Heart left ventricle (tissue), 16 donors: ENCODE results near the gene LYVE1. TPM values are rescaled to one million over a fixed set of nuclear protein-coding genes. Genes with fewer than 3 reads are reported as not detected.
A peak's percentile ranks its signal among the peaks of the same experiment; 100 is the strongest.

Experiments used
- ATAC-seq, 4 donors: fragments of 200-7000 bp; cut with Tn5 transposase; one replicate each; pipeline ENCODE4 v1.9.1; 2020 to 2022; ENCODE audit warnings: moderate library complexity in 4 of 4, mild to moderate bottlenecking in 3 of 4, moderate number of reproducible peaks in 1 of 4
- DNase-seq, 5 donors: peaks; one replicate each; pipeline ENCODE4 v3.0.0-alpha.2; 2020
- H3K27ac ChIP-seq, 12 donors: fragments of 200-600 bp; sonication (generic) in 4 of 12; one replicate each; pipeline versions ENCODE4 v1.5.0 to v1.8.0; 2016 to 2022; ENCODE audit warnings: mild to moderate bottlenecking in 2 of 12
- H3K27me3 ChIP-seq, 9 donors: fragments of 200-600 bp; sonication (generic) in 2 of 9; one replicate each; pipeline versions ENCODE4 v1.5.1 to v1.8.0; 2016 to 2022; ENCODE audit warnings: mild to moderate bottlenecking in 3 of 9
- H3K36me3 ChIP-seq, 9 donors: fragments of 200-600 bp; sonication (generic) in 2 of 9; one replicate each; pipeline versions ENCODE4 v1.5.0 to v1.8.0; 2018 to 2022; ENCODE audit warnings: mild to moderate bottlenecking in 2 of 9
- H3K4me1 ChIP-seq, 12 donors: fragments of 200-600 bp; sonication (generic) in 4 of 12; one replicate each; pipeline versions ENCODE4 v1.5.0 to v1.8.0; 2016 to 2022; ENCODE audit warnings: mild to moderate bottlenecking in 3 of 12
- H3K4me3 ChIP-seq, 12 donors: fragments of 200-600 bp; sonication (generic) in 4 of 12; one replicate each; pipeline versions ENCODE4 v1.5.0 to v1.8.0; 2017 to 2022; ENCODE audit warnings: mild to moderate bottlenecking in 9 of 12, moderate library complexity in 4 of 12
- H3K9me3 ChIP-seq, 12 donors: fragments of 200-600 bp; sonication (generic) in 4 of 12; one replicate each; pipeline versions ENCODE4 v1.5.0 to v1.8.0; 2016 to 2022; ENCODE audit warnings: mild to moderate bottlenecking in 1 of 12
- POLR2A ChIP-seq, 2 donors: fragments of 450-650 bp; IDR thresholded peaks; one replicate each; pipeline ENCODE4 v1.6.1; 2017; ENCODE audit warnings: antibody characterized with exemption in 2 of 2, mild to moderate bottlenecking in 2 of 2, moderate library complexity in 2 of 2
- WGBS, 4 donors: extraction: QIAGEN DNeasy Blood & Tissue Kit in 2 of 4; methylation state at CpG; one replicate each; pipeline versions ENCODE4 v1.1.5 to v1.1.7; 2013 to 2018; 5-methylcytosine and 5-hydroxymethylcytosine counted together
- intact Hi-C, 10 donors: fragments of 100-400 bp; cut with DNase I; formaldehyde crosslinking; loops; one replicate each; pipeline versions ENCODE4 v1.11.1 to v1.14.2; 2022
- polyA plus RNA-seq, 2 donors: library from polyadenylated mRNA; stranded (reverse); fragments of 200-250 nt; gene quantifications; one replicate each; pipeline ENCODE4 v1.2.3, GENCODE V29; 2013
- total RNA-seq, 9 donors: library from RNA; depleted of rRNA in 2 of 9; stranded (reverse); fragments of >200 nt in 2 of 9; fragmentation: NEBNext Ultra II Directional in 3 of 9; extraction: Animal tissue kit (Norgen Biotek cat#: 25700) in 3 of 9; gene quantifications; one replicate each; pipeline versions ENCODE4 v1.1.0 to v1.2.4, GENCODE V29; 2016 to 2023
- TF ChIP-seq, protein P1 (sequence below), 12 donors: fragments of 200-600 bp; sonication (generic) in 4 of 12; IDR thresholded peaks; one replicate each; pipeline versions ENCODE4 v1.5.0 to v1.8.0; 2018 to 2022; ENCODE audit warnings: antibody characterized with exemption in 12 of 12, mild to moderate bottlenecking in 5 of 12
- donor health status: ischemic (EF 13 %, LVEDD 7.1; RV severe dilation, severe dysfunction).
- donor health status: healthy with polysubstance abuse.
- donor health status: DM: no; HTN: yes; CAD: no.
- donor health status: DM: no; HTN: no; CAD: no.
- donor health status: ischemic (EF 25% LVEDD 6.9; RV normal size, moderate dysfunction).
- donor health status: ischemic (EF 25% LVEDD 5.7; RV mildly dilated, moderate dysfunction).
- donor health status: healthy.
- donor health status: DM: yes; HTN: yes; CAD: no.
- donor health status: ischemic (EF 35%, LVEDD 5.7; RV mildly dilated, moderate dysfunction).
- donor health status: nonischemic (EF 11% LVEDD 7.7; RV severe dilation, severe dysfunction).
- donor health status: DM: yes; HTN: yes; CAD: no.
- donor health status: PGD.
- donor health status: ischemic (EF 29% LVEDD 5.4; RV normal size, mild dysfunction).
- donor health status: nonischemic (EF 23%, LVEDD 6.1; RV moderate dilation, normal function).

LYVE1 gene
- total and polyA plus RNA-seq, 11 donors, result 8.1 to 163 (median 24.1) TPM

DNA sequence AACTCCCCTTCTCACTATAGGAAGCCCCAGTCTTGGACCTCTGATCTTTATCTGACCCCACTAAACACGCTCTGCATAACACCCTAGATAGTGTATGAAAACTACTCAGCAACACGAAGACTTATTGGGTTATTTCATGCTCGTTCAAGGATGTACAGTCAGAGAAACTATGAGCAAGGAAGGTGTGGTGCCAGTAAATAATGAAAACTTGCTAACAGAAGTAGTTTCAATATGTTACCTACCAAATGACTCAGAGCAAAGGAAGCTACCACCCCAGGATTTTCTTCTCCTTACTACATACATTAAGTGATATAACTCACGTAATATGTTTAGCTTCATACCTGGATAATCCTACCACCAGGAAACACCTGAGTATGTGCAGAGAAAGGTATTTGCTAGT lies 25.9 kb upstream of the LYVE1 start:
- WGBS, 4 donors, result 86 to 94% (median 90%) methylated on average over 4 of the region's 4 CpGs
- Histone ChIP-seq H3K4me3 (no peak overlapping the region), H3K27me3 (no peaks in the 10 kb centered on the region), H3K4me1 (peaks cover 0 to 52% (median 0%) of the 10 kb centered on the region in 12 donors), H3K36me3 (peaks cover 0 to 8% (median 0%) of the 10 kb centered on the region in 9 donors), H3K9me3 (no peaks in the 10 kb centered on the region), H3K27ac (no peak overlapping the region)
- intact Hi-C loops, result no loop called here
- ATAC-seq (no peak), DNase-seq (no peak)
- TF ChIP-seq, protein P1, sequence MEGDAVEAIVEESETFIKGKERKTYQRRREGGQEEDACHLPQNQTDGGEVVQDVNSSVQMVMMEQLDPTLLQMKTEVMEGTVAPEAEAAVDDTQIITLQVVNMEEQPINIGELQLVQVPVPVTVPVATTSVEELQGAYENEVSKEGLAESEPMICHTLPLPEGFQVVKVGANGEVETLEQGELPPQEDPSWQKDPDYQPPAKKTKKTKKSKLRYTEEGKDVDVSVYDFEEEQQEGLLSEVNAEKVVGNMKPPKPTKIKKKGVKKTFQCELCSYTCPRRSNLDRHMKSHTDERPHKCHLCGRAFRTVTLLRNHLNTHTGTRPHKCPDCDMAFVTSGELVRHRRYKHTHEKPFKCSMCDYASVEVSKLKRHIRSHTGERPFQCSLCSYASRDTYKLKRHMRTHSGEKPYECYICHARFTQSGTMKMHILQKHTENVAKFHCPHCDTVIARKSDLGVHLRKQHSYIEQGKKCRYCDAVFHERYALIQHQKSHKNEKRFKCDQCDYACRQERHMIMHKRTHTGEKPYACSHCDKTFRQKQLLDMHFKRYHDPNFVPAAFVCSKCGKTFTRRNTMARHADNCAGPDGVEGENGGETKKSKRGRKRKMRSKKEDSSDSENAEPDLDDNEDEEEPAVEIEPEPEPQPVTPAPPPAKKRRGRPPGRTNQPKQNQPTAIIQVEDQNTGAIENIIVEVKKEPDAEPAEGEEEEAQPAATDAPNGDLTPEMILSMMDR (IDR thresholded peaks at IDR 0.05), result no peak
- no peak for TF ChIP-seq POLR2A (IDR thresholded peaks at IDR 0.05)

DNA sequence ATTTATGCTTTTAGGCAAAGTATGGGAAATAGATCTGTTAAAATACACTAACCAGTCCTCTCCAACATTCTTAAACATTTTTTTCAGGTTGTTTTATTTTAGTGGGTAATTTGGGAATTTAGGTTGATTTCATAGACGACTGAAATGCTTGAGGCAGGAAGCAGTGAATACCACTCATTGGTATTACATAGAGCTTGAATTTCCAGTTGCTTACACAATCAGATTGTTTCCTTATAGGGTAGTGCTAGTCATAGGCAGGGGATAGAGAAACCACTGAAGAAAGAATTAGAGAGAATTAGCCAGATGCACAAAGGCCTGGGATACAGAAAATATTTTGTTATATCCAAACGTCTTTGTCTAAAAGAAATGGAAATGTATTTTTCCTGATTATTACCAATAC lies 23.9 kb upstream of the LYVE1 start:
- Histone ChIP-seq H3K27me3 (no peaks in the 10 kb centered on the region), H3K9me3 (no peaks in the 10 kb centered on the region), H3K36me3 (no peaks in the 10 kb centered on the region), H3K27ac (peak overlapping the region in 2 of 12 donors; percentile 25 to 38), H3K4me3 (no peak overlapping the region), H3K4me1 (peaks cover 0 to 41% (median 0%) of the 10 kb centered on the region in 12 donors)
- DNase-seq (no peak), ATAC-seq (peak in 3 of 4 donors; percentile 43 to 70 (median 49))
- WGBS, 4 donors, result 55 to 65% (median 59%) methylated on average over 2 of the region's 2 CpGs
- TF ChIP-seq, protein P1 (IDR thresholded peaks at IDR 0.05), result no peak
- no peak for TF ChIP-seq POLR2A (IDR thresholded peaks at IDR 0.05)
- intact Hi-C loops, result no loop called here

DNA sequence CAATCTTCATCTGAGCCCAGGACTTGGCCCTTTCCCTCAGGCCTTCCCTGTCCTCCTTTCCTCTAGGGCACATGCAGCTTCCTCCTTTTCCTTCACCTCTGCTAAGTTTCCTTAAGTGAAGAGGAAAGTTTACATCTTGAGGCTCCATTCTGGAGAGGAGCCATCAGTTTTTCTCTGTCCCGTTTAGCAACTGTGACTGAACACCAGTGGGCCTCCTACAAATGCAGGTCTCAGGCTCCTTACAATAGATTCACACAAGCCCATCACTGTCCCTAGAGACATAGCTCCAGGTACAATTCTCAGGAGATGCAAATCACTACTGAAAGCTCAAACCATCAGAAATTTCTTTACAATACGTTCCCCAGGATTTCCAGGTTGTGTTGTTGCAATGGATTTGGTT lies 23.3 kb upstream of the LYVE1 start:
- H3K4me1 ChIP-seq, result peaks cover 0 to 35% (median 0%) of the 10 kb centered on the region in 12 donors

DNA sequence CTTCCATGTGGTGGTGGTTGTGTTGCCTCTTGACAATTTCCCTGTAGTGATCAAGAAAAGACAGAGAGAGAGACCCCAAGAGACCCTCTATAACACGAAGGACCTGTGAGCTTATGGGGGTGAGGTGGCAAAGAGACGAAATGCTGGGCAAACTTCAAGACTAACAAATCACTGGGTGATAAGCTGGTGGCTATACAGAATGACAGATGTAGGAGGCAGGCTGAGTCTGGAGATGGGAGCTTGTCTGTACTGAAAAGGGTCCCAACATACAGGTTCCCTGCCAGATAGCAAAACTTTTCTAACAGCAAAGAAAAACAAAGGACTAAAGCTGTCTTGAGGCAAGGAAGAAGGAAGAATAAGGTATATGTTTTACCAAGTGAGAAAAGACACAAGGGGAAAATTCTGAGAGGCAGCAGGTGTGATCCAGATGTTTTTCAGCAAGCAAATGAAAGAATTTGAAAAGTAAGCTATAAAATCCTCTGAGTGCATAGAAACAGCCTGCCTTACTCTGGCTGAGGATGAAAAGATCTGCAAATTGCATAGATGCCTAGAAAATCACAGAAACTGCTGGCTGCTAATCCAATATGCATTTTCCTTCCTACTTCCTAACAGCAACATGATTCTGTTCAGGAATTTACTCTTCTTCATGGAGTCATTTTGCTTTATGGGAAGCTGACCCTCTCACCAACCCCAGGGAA lies 21.9 kb upstream of the LYVE1 start:
- ATAC-seq, result no peak
- intact Hi-C loops, result no loop called here
- Histone ChIP-seq H3K9me3 (no peaks in the 10 kb centered on the region), H3K4me1 (peaks cover 0 to 26% (median 3%) of the 10 kb centered on the region in 12 donors), H3K27me3 (no peaks in the 10 kb centered on the region), H3K36me3 (no peaks in the 10 kb centered on the region), H3K4me3 (no peak overlapping the region), H3K27ac (peak overlapping the region in 1 of 12 donors; percentile 26)
- TF ChIP-seq, protein P1 (IDR thresholded peaks at IDR 0.05), result no peak
- TF ChIP-seq POLR2A (IDR thresholded peaks at IDR 0.05), result no peak
- 71 to 82% (median 75%) methylated on average over 2 of the region's 2 CpGs for WGBS, 4 donors
- DNase-seq, result no peak

More for the DNA sequence above, 23.3 kb upstream of the LYVE1 start:
- WGBS, 4 donors, result 70 to 85% (median 75%) methylated on average over 2 of the region's 2 CpGs
- H3K4me3 ChIP-seq, result no peak overlapping the region
- DNase-seq (no peak), ATAC-seq (no peak)
- no peaks in the 10 kb centered on the region for H3K27me3 ChIP-seq
- TF ChIP-seq POLR2A (IDR thresholded peaks at IDR 0.05), result no peak
- no peaks in the 10 kb centered on the region for H3K9me3 ChIP-seq
- no peaks in the 10 kb centered on the region for H3K36me3 ChIP-seq
- peak overlapping the region in 3 of 12 donors; percentile 22 to 38 (median 25) for H3K27ac ChIP-seq
- intact Hi-C loops, result no loop called here
